ENCODE results near the gene FKBP1A.
"Not testable (repeated sequence)": the region's sequence is repeated elsewhere in the genome, so short reads cannot be mapped to it uniquely, and the experiment has no call there.

The FKBP1A gene

GRCh38 chr20:1417273-1417672, 24.4 kb upstream of the FKBP1A start:
- DNase-seq (ENCODE audit: low read depth in 2 of 2), result no peak

GRCh38 chr20:1415667-1416468, 23.0 kb upstream of the FKBP1A start:
- no peak for DNase-seq (ENCODE audit: low read depth in 2 of 2)

- no peak for DNase-seq (ENCODE audit: low read depth in 2 of 2)
Observed at GRCh38 chr20:1414982-1415381, 22.1 kb upstream of the FKBP1A start.

- no peak for DNase-seq (ENCODE audit: low read depth in 2 of 2)
Observed at GRCh38 chr20:1405801-1406200, 12.9 kb upstream of the FKBP1A start.

- no peak for DNase-seq (ENCODE audit: low read depth in 2 of 2)
Observed at GRCh38 chr20:1403624-1404023, 10.8 kb upstream of the FKBP1A start.

GRCh38 chr20:1402149-1402548, 9.3 kb upstream of the FKBP1A start:
- DNase-seq (ENCODE audit: low read depth in 2 of 2), result no peak

- DNase-seq (ENCODE audit: low read depth in 2 of 2), result no peak
Observed at GRCh38 chr20:1401451-1401907, 8.6 kb upstream of the FKBP1A start.

GRCh38 chr20:1399678-1400366, 7.0 kb upstream of the FKBP1A start:
- not testable (repeated sequence) for DNase-seq (ENCODE audit: low read depth in 2 of 2)

GRCh38 chr20:1398185-1398584, 5.3 kb upstream of the FKBP1A start:
- DNase-seq (ENCODE audit: low read depth in 2 of 2), result not testable (repeated sequence)

GRCh38 chr20:1397710-1398109, 4.9 kb upstream of the FKBP1A start:
- DNase-seq (ENCODE audit: low read depth in 2 of 2), result no peak

- no peak for DNase-seq (ENCODE audit: low read depth in 2 of 2)
Observed at GRCh38 chr20:1396702-1397101, 3.8 kb upstream of the FKBP1A start.

GRCh38 chr20:1396264-1396663, 3.4 kb upstream of the FKBP1A start:
- DNase-seq (ENCODE audit: low read depth in 2 of 2), result no peak

GRCh38 chr20:1394686-1395085, 1.8 kb upstream of the FKBP1A start:
- no peak for DNase-seq (ENCODE audit: low read depth in 2 of 2)

GRCh38 chr20:1393507-1393882, 641 bp upstream of the FKBP1A start:
- DNase-seq (ENCODE audit: low read depth in 2 of 2), result no peak

GRCh38 chr20:1392443-1392692, 486 bp downstream of the FKBP1A start:
- DNase-seq (ENCODE audit: low read depth in 2 of 2), result no peak

- DNase-seq (ENCODE audit: low read depth in 2 of 2), result no peak
Observed at GRCh38 chr20:1391640-1392442, 1.0 kb downstream of the FKBP1A start.

GRCh38 chr20:1390581-1391403, 2.1 kb downstream of the FKBP1A start:
- DNase-seq (ENCODE audit: low read depth in 2 of 2), result no peak

- no peak for DNase-seq (ENCODE audit: low read depth in 2 of 2)
Observed at GRCh38 chr20:1389703-1390580, 2.9 kb downstream of the FKBP1A start.

- no peak for DNase-seq (ENCODE audit: low read depth in 2 of 2)
Observed at GRCh38 chr20:1388741-1389483, 3.9 kb downstream of the FKBP1A start.

GRCh38 chr20:1388253-1388652, 4.6 kb downstream of the FKBP1A start:
- DNase-seq (ENCODE audit: low read depth in 2 of 2), result no peak
